Neural cell (in vitro differentiated cells): Measurements from ENCODE around the gene PAX6. TPM values are rescaled to one million over a fixed set of nuclear protein-coding genes. Genes with fewer than 3 reads are reported as not detected.

Source experiments
- H2AFZ ChIP-seq: fragments of 200-600, 300-800 bp; sonication (generic), shearing (Covaris generic); 2 replicates; pipeline ENCODE4 v1.6.0; 2014; ENCODE audit warnings: low read depth, mild to moderate bottlenecking, antibody characterized with exemption, low read length, moderate library complexity
- H3F3A ChIP-seq: fragments of 200-600 bp; shearing (Covaris generic); 2 replicates; pipeline ENCODE4 v1.6.1; 2016; ENCODE audit warnings: mild to moderate bottlenecking, moderate library complexity, mixed read lengths, antibody characterized with exemption, low read length; ENCODE audit not compliant: insufficient read depth, poor library complexity, severe bottlenecking
- H3K27ac ChIP-seq: fragments of 200-600, 300-800 bp; sonication (generic), shearing (Covaris generic); 2 replicates; pipeline ENCODE4 v1.5.1; 2014; ENCODE audit warnings: mild to moderate bottlenecking, low read length, moderate library complexity
- H3K27me3 ChIP-seq: fragments of 300-800, 200-600 bp; sonication (generic), shearing (Covaris generic); 2 replicates; pipeline ENCODE4 v1.6.0; 2014; ENCODE audit warnings: mild to moderate bottlenecking, low read depth, low read length, moderate library complexity; ENCODE audit not compliant: insufficient read depth
- H3K36me3 ChIP-seq: fragments of 300-800, 200-600 bp; sonication (generic), shearing (Covaris generic); 2 replicates; pipeline ENCODE4 v1.5.1; 2014; ENCODE audit warnings: mild to moderate bottlenecking, antibody characterized with exemption, low read length, moderate library complexity; ENCODE audit not compliant: insufficient read depth
- H3K4me2 ChIP-seq: fragments of 300-800, 200-600 bp; sonication (generic), shearing (Covaris generic); 2 replicates; pipeline ENCODE4 v1.6.0; 2014; ENCODE audit warnings: mild to moderate bottlenecking, low read length
- H3K4me3 ChIP-seq: fragments of 300-800, 200-600 bp; sonication (generic), shearing (Covaris generic); 2 replicates; pipeline ENCODE4 v1.5.1; 2014; ENCODE audit warnings: mild to moderate bottlenecking, low read length, moderate library complexity
- H3K79me2 ChIP-seq: fragments of 200-600 bp; shearing (Covaris generic); replicated peaks from 2 replicates; pipeline ENCODE4 v1.6.0; 2014; ENCODE audit warnings: mild to moderate bottlenecking, low read length, moderate library complexity; ENCODE audit not compliant: insufficient read depth
- H3K9ac ChIP-seq: fragments of 300-800, 200-600 bp; sonication (generic), shearing (Covaris generic); 2 replicates; pipeline ENCODE4 v1.6.1; 2016; ENCODE audit warnings: mild to moderate bottlenecking, low read length, mixed read lengths
- H3K9me2 ChIP-seq: fragments of 200-600 bp; shearing (Covaris generic); 2 replicates; pipeline ENCODE4 v1.6.1; 2016; ENCODE audit warnings: mild to moderate bottlenecking, low read length, mixed read lengths; ENCODE audit not compliant: insufficient read depth
- H3K9me3 ChIP-seq: fragments of 200-600, 300-800 bp; sonication (generic), shearing (Covaris generic); 2 replicates; pipeline ENCODE4 v1.6.1; 2016; ENCODE audit warnings: mild to moderate bottlenecking, mixed run types, low read length, moderate library complexity, mixed read lengths
- H4K20me1 ChIP-seq: fragments of 200-600 bp; shearing (Covaris generic); 2 replicates; pipeline ENCODE4 v1.6.1; 2016; ENCODE audit warnings: mild to moderate bottlenecking, mixed run types; ENCODE audit not compliant: insufficient read depth
- EP300 ChIP-seq: fragments of 450-650 bp; conservative IDR thresholded peaks from 2 replicates; pipeline ENCODE4 v1.6.1; 2014; ENCODE audit warnings: antibody characterized with exemption, mild to moderate bottlenecking, moderate library complexity; ENCODE audit not compliant: poor library complexity, severe bottlenecking
- EZH2 ChIP-seq: fragments of 200-600, 300-800 bp; shearing (Covaris generic), sonication (generic); IDR thresholded peaks from 2 replicates; pipeline ENCODE4 v1.6.1; 2014; ENCODE audit warnings: antibody characterized with exemption, low read length, borderline replicate concordance, mild to moderate bottlenecking; ENCODE audit not compliant: insufficient read depth, poor library complexity, severe bottlenecking
- MXI1 ChIP-seq: fragments of 450-650 bp; conservative IDR thresholded peaks from 2 replicates; pipeline ENCODE4 v1.6.1; 2014; ENCODE audit warnings: antibody characterized with exemption, mild to moderate bottlenecking; ENCODE audit not compliant: poor library complexity, severe bottlenecking
- POLR2AphosphoS5 ChIP-seq: IDR thresholded peaks from 2 replicates; pipeline ENCODE4 v1.6.1; 2012
- RAD21 ChIP-seq: fragments of 450-650 bp; conservative IDR thresholded peaks from 2 replicates; pipeline ENCODE4 v1.6.1; 2014; ENCODE audit warnings: antibody characterized with exemption, mild to moderate bottlenecking, moderate library complexity
- SMC3 ChIP-seq: fragments of 450-650 bp; conservative IDR thresholded peaks from 2 replicates; pipeline ENCODE4 v1.6.1; 2014; ENCODE audit warnings: antibody characterized with exemption, mild to moderate bottlenecking, moderate library complexity; ENCODE audit not compliant: poor library complexity
- TAF1 ChIP-seq: IDR thresholded peaks from 2 replicates; pipeline ENCODE4 v1.6.1; 2012; ENCODE audit warnings: low read depth
- polyA plus RNA-seq: library from polyadenylated mRNA; depleted of rRNA; stranded (reverse); fragments of >200 nt; gene quantifications from 2 replicates; pipeline ENCODE4 v1.2.3, GENCODE V29; 2014
- TF ChIP-seq, protein P1 (sequence below): fragments of 450-650 bp; IDR thresholded peaks from 2 replicates; pipeline ENCODE4 v1.5.1; 2014; ENCODE audit warnings: antibody characterized with exemption, mild to moderate bottlenecking, moderate library complexity; ENCODE audit not compliant: poor library complexity, severe bottlenecking
- TF ChIP-seq, protein P2 (sequence below): IDR thresholded peaks from 2 replicates; pipeline ENCODE4 v1.6.1; 2012; ENCODE audit warnings: borderline replicate concordance

PAX6 gene
- polyA plus RNA-seq, 1 donor from 2014 or later, result 74.7 TPM

DNA sequence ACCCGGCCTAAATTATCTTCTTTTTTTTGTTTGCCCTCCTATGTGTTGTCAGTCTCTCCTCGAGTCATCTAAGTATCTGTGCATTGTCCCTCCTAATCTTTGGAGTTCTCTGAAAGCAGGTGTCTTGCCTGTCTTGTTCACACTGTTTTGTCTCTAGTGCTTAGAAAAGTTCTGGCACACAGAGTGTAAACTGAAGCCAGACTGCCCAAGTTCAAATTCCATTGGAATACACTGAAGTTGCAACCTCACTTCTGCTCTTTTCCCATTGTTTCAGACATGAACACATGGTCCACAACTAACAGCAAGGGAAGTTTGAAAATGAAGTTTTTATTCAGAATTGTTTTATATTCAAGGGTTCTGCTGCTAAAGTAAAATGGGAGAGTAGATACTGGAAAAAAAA lies 38.7 kb downstream of the PAX6 start:
- no peak overlapping the region for H3K4me2 ChIP-seq
- no peak overlapping the region for H2AFZ ChIP-seq
- no peaks in the 10 kb centered on the region for H3K79me2 ChIP-seq
- no peaks in the 10 kb centered on the region for H3K9me2 ChIP-seq
- H3K4me3 ChIP-seq, result no peak overlapping the region
- no peaks in the 10 kb centered on the region for H4K20me1 ChIP-seq
- H3K27me3 ChIP-seq, result no peaks in the 10 kb centered on the region
- TF ChIP-seq TAF1 (no peak), SMC3 (no peak), EP300 (no peak), POLR2AphosphoS5 (no peak), EZH2 (no peak), MXI1 (no peak), RAD21 (no peak)
- TF ChIP-seq, protein P1, sequence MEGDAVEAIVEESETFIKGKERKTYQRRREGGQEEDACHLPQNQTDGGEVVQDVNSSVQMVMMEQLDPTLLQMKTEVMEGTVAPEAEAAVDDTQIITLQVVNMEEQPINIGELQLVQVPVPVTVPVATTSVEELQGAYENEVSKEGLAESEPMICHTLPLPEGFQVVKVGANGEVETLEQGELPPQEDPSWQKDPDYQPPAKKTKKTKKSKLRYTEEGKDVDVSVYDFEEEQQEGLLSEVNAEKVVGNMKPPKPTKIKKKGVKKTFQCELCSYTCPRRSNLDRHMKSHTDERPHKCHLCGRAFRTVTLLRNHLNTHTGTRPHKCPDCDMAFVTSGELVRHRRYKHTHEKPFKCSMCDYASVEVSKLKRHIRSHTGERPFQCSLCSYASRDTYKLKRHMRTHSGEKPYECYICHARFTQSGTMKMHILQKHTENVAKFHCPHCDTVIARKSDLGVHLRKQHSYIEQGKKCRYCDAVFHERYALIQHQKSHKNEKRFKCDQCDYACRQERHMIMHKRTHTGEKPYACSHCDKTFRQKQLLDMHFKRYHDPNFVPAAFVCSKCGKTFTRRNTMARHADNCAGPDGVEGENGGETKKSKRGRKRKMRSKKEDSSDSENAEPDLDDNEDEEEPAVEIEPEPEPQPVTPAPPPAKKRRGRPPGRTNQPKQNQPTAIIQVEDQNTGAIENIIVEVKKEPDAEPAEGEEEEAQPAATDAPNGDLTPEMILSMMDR, result no peak
- TF ChIP-seq, protein P2, sequence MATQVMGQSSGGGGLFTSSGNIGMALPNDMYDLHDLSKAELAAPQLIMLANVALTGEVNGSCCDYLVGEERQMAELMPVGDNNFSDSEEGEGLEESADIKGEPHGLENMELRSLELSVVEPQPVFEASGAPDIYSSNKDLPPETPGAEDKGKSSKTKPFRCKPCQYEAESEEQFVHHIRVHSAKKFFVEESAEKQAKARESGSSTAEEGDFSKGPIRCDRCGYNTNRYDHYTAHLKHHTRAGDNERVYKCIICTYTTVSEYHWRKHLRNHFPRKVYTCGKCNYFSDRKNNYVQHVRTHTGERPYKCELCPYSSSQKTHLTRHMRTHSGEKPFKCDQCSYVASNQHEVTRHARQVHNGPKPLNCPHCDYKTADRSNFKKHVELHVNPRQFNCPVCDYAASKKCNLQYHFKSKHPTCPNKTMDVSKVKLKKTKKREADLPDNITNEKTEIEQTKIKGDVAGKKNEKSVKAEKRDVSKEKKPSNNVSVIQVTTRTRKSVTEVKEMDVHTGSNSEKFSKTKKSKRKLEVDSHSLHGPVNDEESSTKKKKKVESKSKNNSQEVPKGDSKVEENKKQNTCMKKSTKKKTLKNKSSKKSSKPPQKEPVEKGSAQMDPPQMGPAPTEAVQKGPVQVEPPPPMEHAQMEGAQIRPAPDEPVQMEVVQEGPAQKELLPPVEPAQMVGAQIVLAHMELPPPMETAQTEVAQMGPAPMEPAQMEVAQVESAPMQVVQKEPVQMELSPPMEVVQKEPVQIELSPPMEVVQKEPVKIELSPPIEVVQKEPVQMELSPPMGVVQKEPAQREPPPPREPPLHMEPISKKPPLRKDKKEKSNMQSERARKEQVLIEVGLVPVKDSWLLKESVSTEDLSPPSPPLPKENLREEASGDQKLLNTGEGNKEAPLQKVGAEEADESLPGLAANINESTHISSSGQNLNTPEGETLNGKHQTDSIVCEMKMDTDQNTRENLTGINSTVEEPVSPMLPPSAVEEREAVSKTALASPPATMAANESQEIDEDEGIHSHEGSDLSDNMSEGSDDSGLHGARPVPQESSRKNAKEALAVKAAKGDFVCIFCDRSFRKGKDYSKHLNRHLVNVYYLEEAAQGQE, result no peak
- no peaks in the 10 kb centered on the region for H3K36me3 ChIP-seq
- no peak overlapping the region for H3K27ac ChIP-seq
- no peak overlapping the region for H3K9ac ChIP-seq
- H3F3A ChIP-seq, result no peaks in the 10 kb centered on the region
- no peaks in the 10 kb centered on the region for H3K9me3 ChIP-seq

DNA sequence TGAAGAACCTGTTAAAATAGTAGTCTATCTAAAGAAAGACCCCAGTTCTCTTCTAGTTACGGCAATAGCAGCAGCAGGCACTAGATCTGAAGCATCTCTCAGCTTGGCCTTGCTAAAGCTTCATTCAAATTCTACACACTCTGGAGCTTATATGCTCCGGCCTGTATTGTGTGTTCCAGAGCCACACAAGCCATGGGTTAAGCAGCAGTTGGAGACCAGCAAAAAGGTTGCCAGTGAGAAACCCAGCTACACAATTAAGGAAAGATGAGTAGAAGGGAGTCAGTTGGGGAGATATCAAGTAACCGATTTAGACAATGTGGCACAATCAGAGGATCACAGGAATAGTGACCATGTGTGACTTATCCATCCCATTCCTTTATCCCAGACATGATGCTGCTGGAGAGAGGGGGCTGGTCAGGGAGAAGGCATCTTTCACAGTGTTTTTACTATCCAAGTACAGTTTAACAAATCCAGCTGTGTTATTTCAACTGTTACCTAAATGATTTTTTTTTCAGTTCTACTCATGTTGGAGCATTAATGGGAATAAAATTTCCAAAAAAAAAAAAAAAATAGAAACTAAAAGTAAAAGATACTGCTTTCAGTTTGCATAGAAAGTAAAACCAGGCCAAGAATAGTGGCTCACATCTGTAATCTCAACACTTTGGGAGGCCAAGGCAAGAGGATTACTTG lies 41.0 kb downstream of the PAX6 start:
- Histone ChIP-seq H3K9me2 (no peaks in the 10 kb centered on the region), H3K4me3 (no peak overlapping the region), H3F3A (no peaks in the 10 kb centered on the region), H3K79me2 (no peaks in the 10 kb centered on the region), H3K27me3 (no peaks in the 10 kb centered on the region), H3K9me3 (no peaks in the 10 kb centered on the region), H3K9ac (no peak overlapping the region), H3K4me2 (no peak overlapping the region), H3K27ac (no peak overlapping the region), H4K20me1 (no peaks in the 10 kb centered on the region), H2AFZ (no peak overlapping the region), H3K36me3 (no peaks in the 10 kb centered on the region)
- TF ChIP-seq, protein P2, result no peak
- TF ChIP-seq EZH2 (no peak), TAF1 (no peak)
